ENCODE results near the gene PLXNA2.
A peak's percentile ranks its signal among the peaks of the same experiment; 100 is the strongest.

PLXNA2 gene

DNA sequence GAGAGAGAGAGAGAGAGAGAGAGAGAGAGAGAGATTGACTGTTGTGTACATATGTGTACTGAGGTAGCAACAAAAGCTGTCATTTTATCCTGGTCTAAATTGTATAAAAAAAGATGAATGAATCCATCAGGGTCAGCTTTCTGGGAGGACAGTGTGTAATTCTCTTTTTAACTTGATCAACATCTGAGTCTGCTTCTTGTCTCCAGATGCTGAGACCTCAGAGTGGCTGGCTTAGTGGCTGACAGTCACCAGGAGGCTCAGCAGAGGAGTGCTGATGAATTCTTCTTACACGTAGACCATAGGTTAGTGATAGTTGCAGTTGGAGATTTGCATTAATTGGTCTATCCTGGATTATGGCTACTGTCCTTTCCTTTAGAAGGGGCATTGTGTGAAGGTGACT is 28.5 kb upstream of the PLXNA2 start:
- peaks cover 69% of the 10 kb centered on the region for H3K27me3 Mint-ChIP-seq
- ATAC-seq (no peak), DNase-seq (no peak)
- no peak overlapping the region for H3K27ac Mint-ChIP-seq
- no peaks in the 10 kb centered on the region for H3K4me1 Mint-ChIP-seq
- no peaks in the 10 kb centered on the region for H3K9me3 Mint-ChIP-seq
- H3K4me3 Mint-ChIP-seq: no peak overlapping the region

- no peak for DNase-seq
These were observed 28.1 kb upstream of the PLXNA2 start for GRCh38 chr1:208272311-208272710.

DNA sequence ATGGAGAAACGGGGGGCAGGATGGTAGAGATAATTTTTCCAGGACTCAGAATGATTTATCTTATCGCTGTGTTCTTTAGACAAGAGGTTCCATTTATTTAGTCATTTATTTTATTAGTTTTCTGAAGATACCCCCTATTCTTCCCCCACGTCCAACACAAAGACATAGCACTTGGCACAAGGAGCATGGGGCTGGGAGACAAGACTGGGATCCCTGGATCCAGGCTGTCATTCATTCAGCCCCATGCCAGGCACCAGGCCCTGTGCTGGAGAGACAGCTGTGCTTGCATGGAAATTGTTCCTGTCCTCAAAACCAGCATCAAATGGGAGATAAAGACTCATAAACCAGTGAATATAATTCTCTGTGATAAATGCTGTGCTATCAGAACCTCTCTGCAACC is 27.1 kb upstream of the PLXNA2 start:
- Mint-ChIP-seq H3K4me3 (no peak overlapping the region), H3K4me1 (no peaks in the 10 kb centered on the region), H3K27ac (no peak overlapping the region), H3K27me3 (peaks cover 68% of the 10 kb centered on the region), H3K9me3 (no peaks in the 10 kb centered on the region)
- ATAC-seq (no peak), DNase-seq (no peak)

More at GRCh38 chr1:208272311-208272710, 28.1 kb upstream of the PLXNA2 start:
- Mint-ChIP-seq H3K9me3 (no peaks in the 10 kb centered on the region), H3K4me1 (no peaks in the 10 kb centered on the region), H3K27me3 (peaks cover 68% of the 10 kb centered on the region), H3K27ac (no peak overlapping the region), H3K4me3 (no peak overlapping the region)
- no peak for ATAC-seq

DNA sequence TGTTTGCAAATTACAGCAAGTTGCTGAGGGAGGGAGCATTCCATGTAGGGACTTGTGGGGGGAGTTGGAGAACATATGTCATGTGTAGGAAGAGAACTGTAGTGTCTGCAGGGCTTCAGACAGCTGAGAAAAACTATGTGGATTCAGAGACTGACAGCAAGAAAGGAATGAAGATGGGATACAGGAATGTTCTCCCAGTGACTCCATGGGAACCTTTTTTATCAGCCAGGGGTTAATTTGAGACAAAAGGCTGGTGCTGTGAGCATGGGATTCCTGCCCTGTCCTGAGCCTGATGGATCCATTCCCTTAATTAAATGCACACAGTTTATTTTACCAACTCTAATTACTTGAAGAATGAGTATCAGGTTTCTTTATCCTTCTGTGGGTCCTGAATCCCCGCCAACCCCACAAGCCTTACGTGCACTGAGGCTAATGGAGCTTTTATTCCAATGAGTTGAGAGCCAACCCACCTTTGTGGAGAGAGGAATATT is 26.5 kb upstream of the PLXNA2 start:
- Mint-ChIP-seq H3K27ac (no peak overlapping the region), H3K9me3 (no peaks in the 10 kb centered on the region), H3K4me3 (no peak overlapping the region), H3K4me1 (no peaks in the 10 kb centered on the region), H3K27me3 (peaks cover 65% of the 10 kb centered on the region)
- DNase-seq (no peak), ATAC-seq (no peak)

DNA sequence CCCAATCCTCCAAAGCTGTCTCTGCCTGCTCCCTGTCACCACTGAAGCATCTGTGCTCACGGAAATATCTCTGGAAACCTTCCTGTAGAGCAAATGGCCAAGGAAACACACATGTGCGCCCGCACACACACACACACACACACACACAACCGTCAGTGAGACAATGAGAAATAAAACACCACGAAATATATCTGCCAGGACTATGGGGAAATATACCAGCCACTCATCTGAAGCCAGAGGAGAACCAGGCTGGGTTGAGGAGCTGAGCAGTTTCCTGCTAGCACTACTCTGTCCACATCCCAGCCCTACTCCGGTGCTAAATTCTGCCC is 25.1 kb upstream of the PLXNA2 start:
- ATAC-seq: no peak
- Mint-ChIP-seq H3K9me3 (no peaks in the 10 kb centered on the region), H3K4me1 (no peaks in the 10 kb centered on the region), H3K4me3 (no peak overlapping the region), H3K27me3 (peaks cover 69% of the 10 kb centered on the region), H3K27ac (no peak overlapping the region)
- no peak for DNase-seq

DNA sequence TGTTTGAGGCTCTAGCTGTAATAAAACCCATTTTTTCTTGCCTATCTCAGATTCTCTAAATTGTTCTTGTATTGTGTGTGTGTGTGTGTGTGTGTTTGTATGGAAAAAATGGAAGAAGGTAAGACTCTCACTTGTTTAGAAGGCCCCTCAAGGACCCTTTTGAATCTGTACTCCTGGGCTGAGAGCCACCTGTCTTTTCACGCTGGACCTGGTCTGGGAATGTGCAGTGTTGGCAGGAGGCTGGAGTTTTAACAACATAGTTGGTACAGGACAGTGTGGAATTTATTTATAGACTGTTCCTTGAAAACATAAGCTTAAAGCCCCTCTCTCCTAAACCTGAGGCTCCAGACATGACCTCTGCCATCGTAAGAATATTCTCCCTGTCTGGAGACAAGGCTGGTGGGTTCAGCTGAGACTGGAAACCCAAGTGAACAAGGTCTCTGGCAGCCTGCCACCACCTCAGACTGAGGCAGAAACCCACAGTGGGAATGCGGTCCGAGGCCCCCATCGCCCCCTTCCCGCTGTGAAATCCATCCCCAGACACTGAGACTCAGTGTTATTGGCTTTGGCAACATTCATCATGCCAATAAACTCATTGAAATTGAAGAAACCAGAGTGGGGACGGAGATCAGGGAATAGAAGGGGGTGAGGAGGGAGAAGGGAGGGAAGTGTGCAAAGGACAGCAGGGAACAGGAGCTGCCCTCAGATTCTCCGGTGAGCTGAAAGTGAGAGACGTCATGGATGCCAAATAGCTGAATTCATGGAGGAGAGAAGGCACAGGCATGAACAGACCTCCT is 24.6 kb upstream of the PLXNA2 start:
- Mint-ChIP-seq H3K4me1 (no peaks in the 10 kb centered on the region), H3K27me3 (peaks cover 75% of the 10 kb centered on the region)

DNA sequence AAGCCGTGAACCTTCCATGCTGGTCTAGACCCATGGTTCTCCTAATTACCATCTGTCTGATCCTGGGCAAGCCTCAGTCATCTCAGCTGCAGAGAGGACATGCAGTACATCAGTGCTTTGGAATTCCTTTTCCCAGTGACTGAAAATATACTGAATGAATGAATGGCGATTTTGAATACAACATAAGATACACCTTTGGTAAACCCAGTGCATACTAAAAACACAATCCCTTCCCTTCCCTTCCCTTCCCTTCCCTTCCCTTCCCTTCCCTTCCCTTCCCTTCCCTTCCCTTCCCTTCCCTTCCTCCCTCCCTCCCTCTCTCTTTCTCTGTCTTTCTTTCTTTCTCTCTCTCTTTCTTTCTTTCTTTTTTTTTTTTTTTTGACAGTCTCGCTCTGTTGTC is 21.3 kb upstream of the PLXNA2 start:
- DNase-seq (no peak), ATAC-seq (no peak)
- no peak overlapping the region for H3K27ac Mint-ChIP-seq
- H3K4me3 Mint-ChIP-seq: no peak overlapping the region
- peaks cover 74% of the 10 kb centered on the region for H3K27me3 Mint-ChIP-seq
- H3K4me1 Mint-ChIP-seq: no peaks in the 10 kb centered on the region
- no peaks in the 10 kb centered on the region for H3K9me3 Mint-ChIP-seq

More for the DNA sequence above, 24.6 kb upstream of the PLXNA2 start:
- ATAC-seq (no peak), DNase-seq (no peak)
- no peak overlapping the region for H3K4me3 Mint-ChIP-seq
- no peaks in the 10 kb centered on the region for H3K9me3 Mint-ChIP-seq
- H3K27ac Mint-ChIP-seq: peak overlapping the region in 1 of 2 donors; percentile 28

GRCh38 chr1:208265122-208265469 is 20.9 kb upstream of the PLXNA2 start:
- no peaks in the 10 kb centered on the region for H3K9me3 Mint-ChIP-seq
- H3K27me3 Mint-ChIP-seq: peaks cover 74% of the 10 kb centered on the region
- no peak overlapping the region for H3K4me3 Mint-ChIP-seq
- H3K4me1 Mint-ChIP-seq: no peaks in the 10 kb centered on the region
- ATAC-seq (no peak), DNase-seq (no peak)
- no peak overlapping the region for H3K27ac Mint-ChIP-seq

DNA sequence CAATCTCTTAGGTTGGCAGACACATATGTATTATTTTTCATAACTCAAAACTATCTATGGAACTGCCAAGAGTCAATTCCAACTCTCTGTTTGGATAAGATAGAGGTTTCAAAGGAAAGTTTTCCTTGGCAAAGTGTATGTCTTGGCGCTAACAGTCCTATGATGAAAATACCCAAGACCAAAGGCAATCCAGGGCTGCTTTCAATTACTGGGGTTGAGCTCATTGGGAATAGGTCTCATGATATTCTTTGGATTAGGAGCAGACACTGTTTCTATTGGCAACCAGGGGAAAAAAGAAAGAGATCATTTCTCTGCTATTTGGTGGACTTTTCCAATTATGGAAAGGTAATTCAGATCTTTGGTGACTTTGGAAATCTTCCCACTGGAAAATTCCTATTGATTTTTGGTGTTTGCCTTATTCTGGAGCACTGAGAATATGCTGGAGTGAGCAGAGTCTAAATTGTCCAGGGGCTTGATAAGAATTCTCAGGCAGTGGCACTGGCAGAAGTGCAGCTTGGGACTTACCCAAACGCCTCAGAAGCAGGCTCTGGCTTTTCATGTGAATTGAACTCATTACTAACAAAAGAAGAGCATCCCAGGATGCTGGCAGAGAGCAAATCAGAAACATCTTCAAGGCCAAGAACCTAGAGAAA is 20.4 kb upstream of the PLXNA2 start:
- H3K27ac Mint-ChIP-seq: no peak overlapping the region
- ATAC-seq (no peak), DNase-seq (no peak)
- no peaks in the 10 kb centered on the region for H3K9me3 Mint-ChIP-seq
- no peaks in the 10 kb centered on the region for H3K4me1 Mint-ChIP-seq
- peaks cover 74% of the 10 kb centered on the region for H3K27me3 Mint-ChIP-seq
- no peak overlapping the region for H3K4me3 Mint-ChIP-seq

GRCh38 chr1:208261874-208262273 is 17.7 kb upstream of the PLXNA2 start:
- ATAC-seq: no peak
- no peak for DNase-seq
- H3K9me3 Mint-ChIP-seq: no peaks in the 10 kb centered on the region
- H3K27ac Mint-ChIP-seq: no peak overlapping the region
- H3K27me3 Mint-ChIP-seq: peaks cover 70% of the 10 kb centered on the region
- no peaks in the 10 kb centered on the region for H3K4me1 Mint-ChIP-seq
- H3K4me3 Mint-ChIP-seq: no peak overlapping the region

DNA sequence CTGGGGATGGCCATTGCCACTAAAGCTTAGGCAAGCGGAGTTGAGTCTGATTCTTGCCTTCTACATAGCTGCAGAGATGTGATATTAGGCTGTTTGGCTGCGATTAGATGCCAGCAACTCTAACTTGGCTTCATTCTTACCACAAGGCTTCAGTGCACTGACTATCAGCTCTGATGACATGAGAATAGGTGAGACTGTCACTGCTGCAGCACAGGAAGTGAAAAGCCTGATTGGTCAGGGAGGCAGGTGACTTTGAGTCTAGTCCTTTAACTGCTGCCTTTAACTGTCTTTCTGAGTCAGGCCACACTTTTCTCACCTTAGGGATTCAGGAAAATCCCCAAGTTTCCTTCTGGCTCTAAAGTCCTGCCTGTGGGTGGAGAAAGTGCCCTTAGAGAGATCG is 14.1 kb upstream of the PLXNA2 start:
- ATAC-seq: no peak
- no peak overlapping the region for H3K4me3 Mint-ChIP-seq
- DNase-seq: no peak
- no peaks in the 10 kb centered on the region for H3K4me1 Mint-ChIP-seq
- peaks cover 70% of the 10 kb centered on the region for H3K27me3 Mint-ChIP-seq
- H3K9me3 Mint-ChIP-seq: no peaks in the 10 kb centered on the region
- H3K27ac Mint-ChIP-seq: no peak overlapping the region

DNA sequence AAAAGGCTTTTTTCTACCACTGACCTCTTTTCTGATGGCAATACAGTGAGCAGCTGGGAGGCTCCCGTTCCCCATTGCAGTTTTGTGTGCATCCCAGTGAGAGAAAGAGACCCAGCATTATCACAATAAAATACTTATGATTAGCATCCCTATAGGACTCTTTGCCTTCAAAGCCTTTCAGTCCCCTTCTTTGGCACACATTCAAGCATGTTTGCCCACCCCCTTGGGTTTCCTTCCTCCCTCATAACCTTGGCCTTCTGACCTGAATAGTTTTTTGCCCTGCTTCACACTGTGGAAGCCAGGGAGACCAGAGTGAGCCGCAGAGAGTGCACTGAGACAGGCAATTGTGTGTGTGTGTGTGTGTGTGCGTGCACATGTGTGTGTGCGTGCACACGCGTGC is 13.2 kb upstream of the PLXNA2 start:
- Mint-ChIP-seq H3K27me3 (peaks cover 75% of the 10 kb centered on the region), H3K4me1 (no peaks in the 10 kb centered on the region), H3K27ac (no peak overlapping the region), H3K9me3 (no peaks in the 10 kb centered on the region), H3K4me3 (no peak overlapping the region)
- DNase-seq (no peak), ATAC-seq (no peak)

DNA sequence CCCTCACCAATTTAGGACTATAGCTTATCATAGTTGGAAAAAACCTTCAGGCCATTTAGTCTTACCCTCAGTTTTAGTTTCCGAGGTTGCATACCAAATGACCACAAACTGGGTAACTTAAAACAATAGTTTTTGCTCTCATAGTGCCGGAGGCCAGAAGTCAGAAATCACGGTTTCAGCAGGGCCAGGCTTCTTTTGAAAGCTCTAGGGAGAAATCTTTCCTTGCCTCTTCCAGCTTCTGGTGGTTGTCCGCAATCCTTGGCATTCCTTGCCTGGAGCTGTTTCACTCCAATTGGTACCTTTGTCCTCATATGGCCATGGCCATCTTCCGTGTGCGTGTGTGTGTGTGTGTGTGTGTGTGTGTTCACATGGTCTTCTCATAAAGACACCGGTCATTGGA is 12.4 kb upstream of the PLXNA2 start:
- Mint-ChIP-seq H3K4me1 (no peaks in the 10 kb centered on the region), H3K27ac (no peak overlapping the region), H3K27me3 (peaks cover 78% of the 10 kb centered on the region), H3K4me3 (no peak overlapping the region), H3K9me3 (no peaks in the 10 kb centered on the region)
- no peak for ATAC-seq
- no peak for DNase-seq

DNA sequence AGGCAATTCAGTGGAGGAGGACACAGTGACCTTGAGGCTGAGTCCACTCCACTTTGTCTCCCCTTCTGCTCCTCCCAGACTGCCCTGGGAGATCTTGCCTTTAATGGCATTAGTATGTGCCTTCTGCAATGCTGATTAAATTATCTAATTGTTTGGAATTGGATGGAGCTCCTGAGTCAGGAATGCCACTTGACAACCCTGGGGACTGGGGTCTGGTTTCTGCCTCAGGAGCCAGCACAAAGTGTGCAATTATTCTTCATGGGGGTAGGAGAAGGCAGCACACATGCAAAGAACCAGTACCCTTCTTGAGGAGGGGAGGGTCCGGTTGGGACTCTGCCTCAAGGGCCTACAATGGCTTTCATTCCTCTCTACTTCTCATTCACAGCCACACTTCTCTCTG is 11.9 kb upstream of the PLXNA2 start:
- Mint-ChIP-seq H3K27me3 (peaks cover 79% of the 10 kb centered on the region), H3K27ac (no peak overlapping the region), H3K9me3 (no peaks in the 10 kb centered on the region), H3K4me3 (no peak overlapping the region), H3K4me1 (no peaks in the 10 kb centered on the region)
- DNase-seq (no peak), ATAC-seq (no peak)

GRCh38 chr1:208254862-208255261 is 10.7 kb upstream of the PLXNA2 start:
- H3K4me1 Mint-ChIP-seq: no peaks in the 10 kb centered on the region
- H3K27ac Mint-ChIP-seq: no peak overlapping the region
- ATAC-seq (no peak), DNase-seq (no peak)
- H3K27me3 Mint-ChIP-seq: peaks cover 72% of the 10 kb centered on the region
- H3K4me3 Mint-ChIP-seq: no peak overlapping the region
- H3K9me3 Mint-ChIP-seq: no peaks in the 10 kb centered on the region

DNA sequence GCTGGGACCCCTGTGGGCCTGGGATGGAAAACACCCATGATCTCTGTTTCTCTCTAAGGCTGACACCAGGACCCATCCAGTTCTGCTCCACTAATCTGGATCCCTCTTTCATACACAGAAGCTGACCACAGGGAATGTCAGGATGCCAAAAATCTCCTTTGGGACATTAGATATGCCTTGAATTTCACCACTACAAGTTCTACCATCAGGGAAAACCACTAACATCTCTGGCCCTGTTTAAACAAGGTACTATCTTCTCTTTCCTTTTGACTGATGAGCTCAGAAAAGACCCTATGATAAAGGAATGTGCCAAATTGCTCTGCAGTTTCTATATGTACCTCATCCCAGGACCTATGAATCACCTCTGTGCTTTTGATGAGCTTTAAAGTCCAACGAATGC is 10.2 kb upstream of the PLXNA2 start:
- H3K27me3 Mint-ChIP-seq: peaks cover 68% of the 10 kb centered on the region

More for the DNA sequence above, 10.2 kb upstream of the PLXNA2 start:
- no peak overlapping the region for H3K27ac Mint-ChIP-seq
- H3K4me3 Mint-ChIP-seq: no peak overlapping the region
- ATAC-seq (no peak), DNase-seq (no peak)
- no peaks in the 10 kb centered on the region for H3K4me1 Mint-ChIP-seq
- no peaks in the 10 kb centered on the region for H3K9me3 Mint-ChIP-seq

Data from stimulated activated naive CD8-positive, alpha-beta T cell treated with anti-CD3 and anti-CD28 coated beads, Interleukin-15, amount 100 ng/mL, for 72 hours (primary cell).